ENCODE results near the gene PDSS2. TPM values are rescaled to one million over a fixed set of nuclear protein-coding genes. Genes with fewer than 3 reads are reported as not detected.

Gene PDSS2
- polyA plus RNA-seq, 1 donor from 2014 or later: 4.6 TPM

GRCh38 chr6:107246249-107246971, 213.0 kb downstream of the PDSS2 start:
- TF ChIP-seq EZH2 (IDR thresholded peaks at IDR 0.05; ENCODE audit: borderline replicate concordance, insufficient read depth, low read length, poor library complexity, severe bottlenecking): no peak
- no peak for TF ChIP-seq REST (IDR thresholded peaks at IDR 0.05; ENCODE audit: borderline replicate concordance)
- TF ChIP-seq TAF1 (IDR thresholded peaks at IDR 0.05; ENCODE audit: low read depth): no peak
- no peak for TF ChIP-seq SMC3 (conservative IDR thresholded peaks at IDR 0.05; ENCODE audit: poor library complexity)
- no peak for TF ChIP-seq MXI1 (conservative IDR thresholded peaks at IDR 0.05; ENCODE audit: poor library complexity, severe bottlenecking)
- no peak overlapping the region for H3K4me3 ChIP-seq (ENCODE audit: low read length)
- no peaks in the 10 kb centered on the region for H3F3A ChIP-seq (ENCODE audit: insufficient read depth, low read length, poor library complexity, severe bottlenecking)
- no peaks in the 10 kb centered on the region for H3K9me2 ChIP-seq (ENCODE audit: insufficient read depth, low read length)
- no peak overlapping the region for H3K27ac ChIP-seq (ENCODE audit: low read length)
- no peaks in the 10 kb centered on the region for H3K79me2 ChIP-seq (replicated peaks; ENCODE audit: insufficient read depth, low read length)
- H2AFZ ChIP-seq (ENCODE audit: low read depth, low read length): no peak overlapping the region
- H3K9ac ChIP-seq (ENCODE audit: low read length): no peak overlapping the region
- no peaks in the 10 kb centered on the region for H3K36me3 ChIP-seq (ENCODE audit: insufficient read depth, low read length)
- no peaks in the 10 kb centered on the region for H4K20me1 ChIP-seq (ENCODE audit: insufficient read depth)
- no peaks in the 10 kb centered on the region for H3K9me3 ChIP-seq (ENCODE audit: low read length)
- H3K4me2 ChIP-seq (ENCODE audit: low read length): no peak overlapping the region
- H3K27me3 ChIP-seq (ENCODE audit: insufficient read depth, low read depth, low read length): no peaks in the 10 kb centered on the region

- Histone ChIP-seq H3F3A (ENCODE audit: insufficient read depth, low read length, poor library complexity, severe bottlenecking) (no peaks in the 10 kb centered on the region), H4K20me1 (ENCODE audit: insufficient read depth) (no peaks in the 10 kb centered on the region), H2AFZ (ENCODE audit: low read depth, low read length) (no peak overlapping the region), H3K36me3 (ENCODE audit: insufficient read depth, low read length) (no peaks in the 10 kb centered on the region), H3K9me3 (ENCODE audit: low read length) (no peaks in the 10 kb centered on the region), H3K4me3 (ENCODE audit: low read length) (no peak overlapping the region), H3K27me3 (ENCODE audit: insufficient read depth, low read depth, low read length) (no peaks in the 10 kb centered on the region), H3K9ac (ENCODE audit: low read length) (no peak overlapping the region), H3K9me2 (ENCODE audit: insufficient read depth, low read length) (no peaks in the 10 kb centered on the region), H3K4me2 (ENCODE audit: low read length) (no peak overlapping the region), H3K27ac (ENCODE audit: low read length) (no peak overlapping the region), H3K79me2 (replicated peaks; ENCODE audit: insufficient read depth, low read length) (no peaks in the 10 kb centered on the region)
- no peak for TF ChIP-seq SMC3 (conservative IDR thresholded peaks at IDR 0.05; ENCODE audit: poor library complexity)
- no peak for TF ChIP-seq TAF1 (IDR thresholded peaks at IDR 0.05; ENCODE audit: low read depth)
- TF ChIP-seq MXI1 (conservative IDR thresholded peaks at IDR 0.05; ENCODE audit: poor library complexity, severe bottlenecking): no peak
- TF ChIP-seq, protein P1, sequence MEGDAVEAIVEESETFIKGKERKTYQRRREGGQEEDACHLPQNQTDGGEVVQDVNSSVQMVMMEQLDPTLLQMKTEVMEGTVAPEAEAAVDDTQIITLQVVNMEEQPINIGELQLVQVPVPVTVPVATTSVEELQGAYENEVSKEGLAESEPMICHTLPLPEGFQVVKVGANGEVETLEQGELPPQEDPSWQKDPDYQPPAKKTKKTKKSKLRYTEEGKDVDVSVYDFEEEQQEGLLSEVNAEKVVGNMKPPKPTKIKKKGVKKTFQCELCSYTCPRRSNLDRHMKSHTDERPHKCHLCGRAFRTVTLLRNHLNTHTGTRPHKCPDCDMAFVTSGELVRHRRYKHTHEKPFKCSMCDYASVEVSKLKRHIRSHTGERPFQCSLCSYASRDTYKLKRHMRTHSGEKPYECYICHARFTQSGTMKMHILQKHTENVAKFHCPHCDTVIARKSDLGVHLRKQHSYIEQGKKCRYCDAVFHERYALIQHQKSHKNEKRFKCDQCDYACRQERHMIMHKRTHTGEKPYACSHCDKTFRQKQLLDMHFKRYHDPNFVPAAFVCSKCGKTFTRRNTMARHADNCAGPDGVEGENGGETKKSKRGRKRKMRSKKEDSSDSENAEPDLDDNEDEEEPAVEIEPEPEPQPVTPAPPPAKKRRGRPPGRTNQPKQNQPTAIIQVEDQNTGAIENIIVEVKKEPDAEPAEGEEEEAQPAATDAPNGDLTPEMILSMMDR (IDR thresholded peaks at IDR 0.05; ENCODE audit: poor library complexity, severe bottlenecking): no peak
- TF ChIP-seq POLR2AphosphoS5 (IDR thresholded peaks at IDR 0.05): no peak
- no peak for TF ChIP-seq EP300 (conservative IDR thresholded peaks at IDR 0.05; ENCODE audit: poor library complexity, severe bottlenecking)
- no peak for TF ChIP-seq REST (IDR thresholded peaks at IDR 0.05; ENCODE audit: borderline replicate concordance)
Observed at GRCh38 chr6:107244742-107245480, 214.5 kb downstream of the PDSS2 start.
